Astrocyte (in vitro differentiated cells and primary cell): ENCODE results near the gene NFAM1. TPM values are rescaled to one million over a fixed set of nuclear protein-coding genes. Genes with fewer than 3 reads are reported as not detected.
A peak's percentile ranks its signal among the peaks of the same experiment; 100 is the strongest.

Source experiments
- DNase-seq: peaks from one replicate; pipeline ENCODE4 v3.0.0-alpha.2; 2010; ENCODE audit warnings: low read depth
- FAIRE-seq: peaks from 2 replicates; lab custom pipeline; 2011; peaks lifted over from hg19 to GRCh38; lab: Jason Lieb, UNC
- H2AFZ ChIP-seq: 2 replicates; pipeline ENCODE4 v1.6.0; 2012; ENCODE audit warnings: low read depth, low read length, inconsistent platforms
- H3K27ac ChIP-seq: 2 replicates; pipeline ENCODE4 v1.5.1; 2011; ENCODE audit warnings: low read depth, low read length, inconsistent platforms
- H3K27me3 ChIP-seq: 2 replicates; pipeline ENCODE4 v1.6.0; 2011; ENCODE audit warnings: low read length, inconsistent platforms; ENCODE audit not compliant: insufficient read depth
- H3K36me3 ChIP-seq: 2 replicates; pipeline ENCODE4 v1.5.1; 2011; ENCODE audit warnings: low read length, inconsistent platforms; ENCODE audit not compliant: insufficient read depth
- H3K4me1 ChIP-seq: 2 replicates; pipeline ENCODE4 v1.5.1; 2011; ENCODE audit warnings: low read length, inconsistent platforms; ENCODE audit not compliant: insufficient read depth
- H3K4me2 ChIP-seq: 2 replicates; pipeline ENCODE4 v1.6.0; 2012; ENCODE audit warnings: low read length, inconsistent platforms
- H3K4me3 ChIP-seq: 2 replicates; pipeline ENCODE4 v1.5.1; 2011; ENCODE audit warnings: low read depth, mild to moderate bottlenecking, low read length, inconsistent platforms; ENCODE audit not compliant: insufficient read depth
- H3K79me2 ChIP-seq: 2 replicates; pipeline ENCODE4 v1.6.0; 2012; ENCODE audit warnings: mild to moderate bottlenecking, low read length, inconsistent platforms; ENCODE audit not compliant: insufficient read depth
- H3K9ac ChIP-seq: 2 replicates; pipeline ENCODE4 v1.6.0; 2012; ENCODE audit warnings: mild to moderate bottlenecking, low read length, inconsistent platforms
- H3K9me3 ChIP-seq: 2 replicates; pipeline ENCODE4 v1.5.1; 2012; ENCODE audit warnings: low read depth, mild to moderate bottlenecking, low read length, inconsistent platforms; ENCODE audit not compliant: insufficient read depth
- H4K20me1 ChIP-seq: 2 replicates; pipeline ENCODE4 v1.6.0; 2012; ENCODE audit warnings: low read length, inconsistent platforms; ENCODE audit not compliant: insufficient read depth
- H3K27ac Mint-ChIP-seq: one replicate; pipeline ENCODE4 v1.8.0; 2021; ENCODE audit warnings: mild to moderate bottlenecking, mixed read lengths; ENCODE audit not compliant: unreplicated experiment
- H3K27me3 Mint-ChIP-seq: one replicate; pipeline ENCODE4 v1.8.0; 2021; ENCODE audit warnings: low read depth, mixed read lengths; ENCODE audit not compliant: unreplicated experiment
- H3K36me3 Mint-ChIP-seq: one replicate; pipeline ENCODE4 v1.8.0; 2021; ENCODE audit warnings: low read depth, mixed read lengths; ENCODE audit not compliant: unreplicated experiment
- H3K4me1 Mint-ChIP-seq: one replicate; pipeline ENCODE4 v1.8.0; 2021; ENCODE audit warnings: low read depth, mixed read lengths; ENCODE audit not compliant: unreplicated experiment
- H3K4me3 Mint-ChIP-seq: one replicate; pipeline ENCODE4 v1.8.0; 2021; ENCODE audit warnings: mild to moderate bottlenecking, moderate library complexity, mixed read lengths; ENCODE audit not compliant: unreplicated experiment
- H3K9me3 Mint-ChIP-seq: one replicate; pipeline ENCODE4 v1.8.0; 2021; ENCODE audit warnings: mild to moderate bottlenecking, mixed read lengths; ENCODE audit not compliant: unreplicated experiment
- EZH2 ChIP-seq: IDR thresholded peaks from 2 replicates; pipeline ENCODE4 v1.6.1; 2012; ENCODE audit warnings: mild to moderate bottlenecking, low read length, inconsistent platforms; ENCODE audit not compliant: insufficient read depth
- total RNA-seq: library from RNA; stranded (reverse); gene quantifications from 2 replicates; pipeline ENCODE4 v1.2.1, GENCODE V29; 2021
- TF ChIP-seq, protein P1 (sequence below): IDR thresholded peaks from 2 replicates; pipeline ENCODE4 v1.5.1; 2011; ENCODE audit warnings: low read depth, mild to moderate bottlenecking, inconsistent platforms, low read length, moderate library complexity; ENCODE audit not compliant: insufficient read depth

Gene NFAM1
- total RNA-seq, 1 donor from 2014 or later = 0.07 TPM

DNA sequence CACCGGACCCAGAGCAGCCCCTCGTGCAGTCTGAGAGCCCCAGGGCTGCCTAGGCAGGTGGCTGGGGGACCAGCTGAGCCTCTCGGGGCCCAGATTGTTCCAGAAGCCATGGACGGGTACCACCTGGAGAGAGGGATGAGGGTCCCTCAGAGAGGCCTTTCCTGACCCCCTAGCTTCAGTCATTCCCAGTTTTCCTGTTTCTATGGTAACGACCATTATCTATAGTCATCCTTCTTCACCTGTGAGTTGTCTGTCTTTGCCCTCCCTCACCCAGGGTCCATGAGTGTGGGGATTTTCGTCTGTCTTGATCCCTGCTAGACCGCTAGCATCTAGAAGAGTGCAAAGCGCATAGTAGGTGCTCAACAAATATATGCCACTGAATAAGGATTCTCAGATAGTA, 85.5 kb downstream of the NFAM1 start:
- Histone ChIP-seq H3K4me1 (peaks cover 3% of the 10 kb centered on the region), H3K4me2 (no peak overlapping the region), H3K36me3 (no peaks in the 10 kb centered on the region), H2AFZ (no peak overlapping the region), H4K20me1 (peaks cover 12% of the 10 kb centered on the region), H3K9ac (no peak overlapping the region), H3K79me2 (no peaks in the 10 kb centered on the region), H3K27me3 (no peaks in the 10 kb centered on the region), H3K4me3 (no peak overlapping the region), H3K27ac (no peak overlapping the region), H3K9me3 (no peaks in the 10 kb centered on the region)
- FAIRE-seq (no peak), DNase-seq (no peak)
- Mint-ChIP-seq H3K4me3 (no peak overlapping the region), H3K36me3 (no peaks in the 10 kb centered on the region), H3K9me3 (no peaks in the 10 kb centered on the region), H3K27ac (no peak overlapping the region), H3K27me3 (peaks cover 29% of the 10 kb centered on the region), H3K4me1 (no peaks in the 10 kb centered on the region)
- TF ChIP-seq, protein P1, sequence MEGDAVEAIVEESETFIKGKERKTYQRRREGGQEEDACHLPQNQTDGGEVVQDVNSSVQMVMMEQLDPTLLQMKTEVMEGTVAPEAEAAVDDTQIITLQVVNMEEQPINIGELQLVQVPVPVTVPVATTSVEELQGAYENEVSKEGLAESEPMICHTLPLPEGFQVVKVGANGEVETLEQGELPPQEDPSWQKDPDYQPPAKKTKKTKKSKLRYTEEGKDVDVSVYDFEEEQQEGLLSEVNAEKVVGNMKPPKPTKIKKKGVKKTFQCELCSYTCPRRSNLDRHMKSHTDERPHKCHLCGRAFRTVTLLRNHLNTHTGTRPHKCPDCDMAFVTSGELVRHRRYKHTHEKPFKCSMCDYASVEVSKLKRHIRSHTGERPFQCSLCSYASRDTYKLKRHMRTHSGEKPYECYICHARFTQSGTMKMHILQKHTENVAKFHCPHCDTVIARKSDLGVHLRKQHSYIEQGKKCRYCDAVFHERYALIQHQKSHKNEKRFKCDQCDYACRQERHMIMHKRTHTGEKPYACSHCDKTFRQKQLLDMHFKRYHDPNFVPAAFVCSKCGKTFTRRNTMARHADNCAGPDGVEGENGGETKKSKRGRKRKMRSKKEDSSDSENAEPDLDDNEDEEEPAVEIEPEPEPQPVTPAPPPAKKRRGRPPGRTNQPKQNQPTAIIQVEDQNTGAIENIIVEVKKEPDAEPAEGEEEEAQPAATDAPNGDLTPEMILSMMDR = no peak
- no peak for TF ChIP-seq EZH2

DNA sequence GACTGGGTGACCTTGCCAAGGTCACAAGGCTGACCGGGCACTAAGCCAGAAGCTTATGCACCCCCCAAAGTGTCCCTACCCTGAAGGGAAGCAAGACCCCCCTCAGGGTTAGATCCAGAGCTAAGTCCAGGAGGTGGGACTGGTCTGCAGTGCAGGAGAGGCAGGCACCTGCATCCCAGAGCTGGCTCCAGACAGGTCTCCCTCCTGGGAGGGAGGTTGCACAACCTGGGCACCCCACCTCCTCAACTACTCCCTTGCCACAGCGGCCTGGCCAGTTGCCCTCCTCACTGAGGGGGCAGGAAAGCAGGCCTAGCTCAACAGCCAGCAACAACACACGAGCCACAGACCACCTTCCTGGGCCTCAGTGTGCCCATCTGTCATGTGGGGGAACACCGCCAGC, 86.7 kb downstream of the NFAM1 start:
- no peaks in the 10 kb centered on the region for H3K4me1 Mint-ChIP-seq
- H3K27ac Mint-ChIP-seq = no peak overlapping the region
- no peaks in the 10 kb centered on the region for H3K36me3 Mint-ChIP-seq
- Histone ChIP-seq H3K9me3 (no peaks in the 10 kb centered on the region), H3K9ac (no peak overlapping the region), H3K4me1 (peaks cover 3% of the 10 kb centered on the region), H2AFZ (no peak overlapping the region), H3K4me2 (no peak overlapping the region), H3K36me3 (no peaks in the 10 kb centered on the region), H3K27ac (no peak overlapping the region), H3K27me3 (peaks cover 4% of the 10 kb centered on the region), H3K79me2 (no peaks in the 10 kb centered on the region), H3K4me3 (no peak overlapping the region), H4K20me1 (peaks cover 14% of the 10 kb centered on the region)
- H3K27me3 Mint-ChIP-seq = peaks cover 29% of the 10 kb centered on the region
- H3K4me3 Mint-ChIP-seq = no peak overlapping the region
- no peak for FAIRE-seq
- DNase-seq = no peak
- TF ChIP-seq, protein P1 = no peak
- TF ChIP-seq EZH2 = no peak
- H3K9me3 Mint-ChIP-seq = no peaks in the 10 kb centered on the region

DNA sequence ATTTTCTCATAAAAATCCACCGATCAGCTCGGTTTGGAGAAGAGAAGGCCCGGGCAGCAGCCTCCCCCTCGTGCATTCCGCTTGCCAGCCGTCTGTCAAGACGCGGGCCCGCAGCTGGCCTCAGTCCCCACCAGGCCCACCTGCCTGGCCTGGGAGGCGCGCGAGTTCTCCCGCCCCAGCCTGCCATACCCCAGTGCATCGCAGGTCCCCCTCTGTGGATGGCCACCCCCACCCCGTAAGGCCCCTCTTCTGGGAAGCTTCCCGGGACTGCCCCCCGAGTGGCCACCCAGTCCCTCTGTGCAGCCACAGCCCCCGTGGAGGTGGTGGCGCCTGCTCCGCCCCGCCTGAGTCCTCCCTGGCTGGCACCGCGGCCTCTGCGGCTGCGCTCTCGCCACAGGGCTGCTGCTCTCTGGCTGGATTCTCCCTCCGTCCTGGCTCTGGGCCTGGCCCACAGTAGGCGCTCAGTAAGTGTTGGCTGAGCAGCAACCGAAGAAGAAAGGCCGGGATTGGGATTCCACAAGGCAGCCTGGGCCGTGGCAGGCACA, 87.8 kb downstream of the NFAM1 start:
- no peak overlapping the region for H3K27ac ChIP-seq
- peak overlapping the region; percentile 62 for H3K4me3 Mint-ChIP-seq
- peaks cover 38% of the 10 kb centered on the region for H3K27me3 Mint-ChIP-seq
- TF ChIP-seq, protein P1 = no peak
- TF ChIP-seq EZH2 = no peak
- no peak overlapping the region for H3K27ac Mint-ChIP-seq
- no peaks in the 10 kb centered on the region for H3K36me3 ChIP-seq
- H3K36me3 Mint-ChIP-seq = no peaks in the 10 kb centered on the region
- peak overlapping the region; percentile 56 for H2AFZ ChIP-seq
- H3K4me2 ChIP-seq = peak overlapping the region; percentile 62
- no peaks in the 10 kb centered on the region for H3K79me2 ChIP-seq
- H3K4me1 ChIP-seq = peaks cover 3% of the 10 kb centered on the region
- H4K20me1 ChIP-seq = peaks cover 20% of the 10 kb centered on the region
- H3K27me3 ChIP-seq = peaks cover 4% of the 10 kb centered on the region
- no peaks in the 10 kb centered on the region for H3K9me3 ChIP-seq
- no peaks in the 10 kb centered on the region for H3K9me3 Mint-ChIP-seq
- FAIRE-seq (no peak), DNase-seq (peak; percentile 56)
- no peak overlapping the region for H3K9ac ChIP-seq
- no peaks in the 10 kb centered on the region for H3K4me1 Mint-ChIP-seq
- no peak overlapping the region for H3K4me3 ChIP-seq
